Activated CD4-positive, alpha-beta memory T cell treated with anti-CD3 and anti-CD28 coated beads for 36 hours (primary cell): ENCODE data around the gene CLCA2. TPM values are rescaled to one million over a fixed set of nuclear protein-coding genes. Genes with fewer than 3 reads are reported as not detected.
"Not testable (repeated sequence)": the region's sequence is repeated elsewhere in the genome, so short reads cannot be mapped to it uniquely, and the experiment has no call there.

Experiments
- CTCF ChIA-PET: fragments of 350-600 bp; sonication (Branson Sonifier 250); formaldehyde crosslinking; loops from one replicate; lab custom pipeline; 2021; ENCODE audit warnings: antibody characterized with exemption, inconsistent platforms; lab: Charles Lee
- POLR2A ChIA-PET: fragments of 350-600 bp; sonication (Branson Sonifier 250); formaldehyde crosslinking; loops from one replicate; lab custom pipeline; 2021; ENCODE audit warnings: antibody characterized with exemption; lab: Charles Lee
- DNase-seq: peaks from one replicate; pipeline ENCODE4 v3.0.0-alpha.2; 2020
- H3K27ac Mint-ChIP-seq: one replicate; pipeline ENCODE4 v1.8.0; 2021; ENCODE audit warnings: mixed read lengths
- H3K27me3 Mint-ChIP-seq: one replicate; pipeline ENCODE4 v1.8.0; 2021; ENCODE audit warnings: mixed read lengths
- H3K36me3 Mint-ChIP-seq: one replicate; pipeline ENCODE4 v1.8.0; 2021; ENCODE audit warnings: mixed read lengths
- H3K4me1 Mint-ChIP-seq: one replicate; pipeline ENCODE4 v1.8.0; 2021; ENCODE audit warnings: low read depth, mixed read lengths
- H3K4me3 Mint-ChIP-seq: one replicate; pipeline ENCODE4 v1.8.0; 2021; ENCODE audit warnings: mild to moderate bottlenecking, mixed read lengths
- H3K9me3 Mint-ChIP-seq: one replicate; pipeline ENCODE4 v1.8.0; 2021; ENCODE audit warnings: mixed read lengths
- intact Hi-C: fragments of 100-400 bp; cut with micrococcal nuclease; formaldehyde crosslinking; loops from one replicate; pipeline ENCODE4 v1.15.1; 2023
- total RNA-seq, 2 experiments: library from RNA; stranded (reverse); gene quantifications; one replicate each; pipeline ENCODE4 v1.2.3, GENCODE V29; 2021

CLCA2 gene
- total RNA-seq, 2 experiments from 2014 or later: not detected

DNA sequence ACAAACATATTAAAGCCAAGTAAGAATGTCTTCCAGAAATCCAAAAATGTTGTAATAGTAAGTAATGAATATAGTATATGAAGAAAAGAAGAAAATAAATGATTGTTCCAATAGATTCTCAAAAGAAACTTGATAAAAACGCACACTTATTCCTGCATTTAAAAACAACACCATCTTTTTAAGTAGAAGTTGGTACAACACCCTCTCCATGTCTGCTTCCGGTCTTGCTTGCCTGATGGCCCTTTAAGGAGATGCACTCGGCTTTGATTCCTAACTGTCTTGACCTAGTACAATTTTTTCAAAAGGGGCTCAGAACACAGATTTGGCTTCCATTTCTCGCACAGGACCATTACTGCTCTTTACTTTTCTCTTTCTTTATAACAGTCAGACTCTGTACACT, 53.7 kb downstream of the CLCA2 start:
- ChIA-PET POLR2A (no interaction called here), CTCF (no interaction called here)
- Mint-ChIP-seq H3K4me1 (no peaks in the 10 kb centered on the region), H3K36me3 (no peaks in the 10 kb centered on the region), H3K4me3 (no peak overlapping the region), H3K27ac (no peak overlapping the region), H3K27me3 (no peaks in the 10 kb centered on the region), H3K9me3 (no peaks in the 10 kb centered on the region)
- intact Hi-C loops: no loop called here
- DNase-seq: no peak

DNA sequence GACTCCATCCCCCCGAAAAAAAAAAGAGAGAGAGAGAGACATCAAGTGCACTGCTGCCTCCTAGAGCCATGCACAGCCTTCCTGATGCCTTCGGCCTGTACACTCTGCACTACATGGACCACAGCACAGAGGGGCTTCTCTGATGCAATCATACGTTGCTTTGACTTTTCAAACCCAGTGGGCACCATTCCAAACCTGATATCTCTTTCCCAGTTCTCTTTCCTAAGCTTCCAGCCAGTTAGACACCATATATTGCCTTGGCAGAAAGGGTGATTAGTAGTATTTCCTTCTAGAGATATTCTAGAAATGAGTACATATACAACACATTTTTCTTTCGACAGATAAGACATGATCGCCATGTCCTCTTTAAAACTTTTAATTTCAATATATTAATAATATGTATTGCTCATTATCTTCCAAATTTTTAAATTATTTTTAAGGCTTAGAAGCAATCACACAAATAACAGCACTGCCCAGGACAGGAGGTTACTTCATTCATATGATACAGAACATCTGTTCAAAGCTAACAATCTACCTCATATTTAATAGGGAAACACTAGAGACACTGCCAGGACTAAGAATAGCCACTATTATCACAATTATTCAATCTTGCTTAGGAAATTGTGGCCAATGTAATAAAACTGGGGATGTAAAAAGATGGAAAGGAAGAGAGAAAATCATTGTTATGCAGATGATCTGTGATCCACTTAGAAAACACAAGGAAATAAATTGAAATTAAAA, 54.6 kb downstream of the CLCA2 start:
- no peak overlapping the region for H3K27ac Mint-ChIP-seq
- POLR2A ChIA-PET: no interaction called here
- H3K9me3 Mint-ChIP-seq: no peaks in the 10 kb centered on the region
- no peak overlapping the region for H3K4me3 Mint-ChIP-seq
- DNase-seq: no peak
- intact Hi-C loops: no loop called here
- CTCF ChIA-PET: no interaction called here
- H3K4me1 Mint-ChIP-seq: no peaks in the 10 kb centered on the region
- no peaks in the 10 kb centered on the region for H3K36me3 Mint-ChIP-seq
- no peaks in the 10 kb centered on the region for H3K27me3 Mint-ChIP-seq

GRCh38 chr1:86481966-86482365, 58.0 kb downstream of the CLCA2 start:
- no peaks in the 10 kb centered on the region for H3K4me1 Mint-ChIP-seq
- no peak for DNase-seq
- H3K27me3 Mint-ChIP-seq: no peaks in the 10 kb centered on the region
- intact Hi-C loops: no loop called here
- POLR2A ChIA-PET: no interaction called here
- no peak overlapping the region for H3K4me3 Mint-ChIP-seq
- H3K27ac Mint-ChIP-seq: no peak overlapping the region
- CTCF ChIA-PET: interaction anchor here (1.0 to 1.4 kb wide), 3 partner anchors 8 to 20 kb away, joined by 3 to 10 read pairs (median 4); no protein-coding TSS in a partner anchor
- H3K36me3 Mint-ChIP-seq: no peaks in the 10 kb centered on the region
- H3K9me3 Mint-ChIP-seq: no peaks in the 10 kb centered on the region

GRCh38 chr1:86487131-86487810, 63.3 kb downstream of the CLCA2 start:
- Mint-ChIP-seq H3K9me3 (no peaks in the 10 kb centered on the region), H3K36me3 (no peaks in the 10 kb centered on the region), H3K4me3 (no peak overlapping the region), H3K27me3 (no peaks in the 10 kb centered on the region), H3K27ac (no peak overlapping the region), H3K4me1 (no peaks in the 10 kb centered on the region)
- POLR2A ChIA-PET: no interaction called here
- CTCF ChIA-PET: interaction anchor here (1.1 to 4.2 kb wide), 4 partner anchors 12 to 107 kb away, joined by 3 to 33 read pairs (median 4); no protein-coding TSS in a partner anchor
- no peak for DNase-seq
- intact Hi-C loops: no loop called here

- POLR2A ChIA-PET: no interaction called here
- CTCF ChIA-PET: interaction anchor here (1.1 to 4.2 kb wide), 3 partner anchors 13 to 108 kb away, joined by 3 to 33 read pairs (median 4); no protein-coding TSS in a partner anchor
- Mint-ChIP-seq H3K4me3 (no peak overlapping the region), H3K36me3 (no peaks in the 10 kb centered on the region), H3K27ac (no peak overlapping the region), H3K4me1 (no peaks in the 10 kb centered on the region), H3K9me3 (no peaks in the 10 kb centered on the region), H3K27me3 (peaks cover 4% of the 10 kb centered on the region)
- DNase-seq: no peak
- intact Hi-C loops: no loop called here
Observed at GRCh38 chr1:86487811-86488141, 63.8 kb downstream of the CLCA2 start.

DNA sequence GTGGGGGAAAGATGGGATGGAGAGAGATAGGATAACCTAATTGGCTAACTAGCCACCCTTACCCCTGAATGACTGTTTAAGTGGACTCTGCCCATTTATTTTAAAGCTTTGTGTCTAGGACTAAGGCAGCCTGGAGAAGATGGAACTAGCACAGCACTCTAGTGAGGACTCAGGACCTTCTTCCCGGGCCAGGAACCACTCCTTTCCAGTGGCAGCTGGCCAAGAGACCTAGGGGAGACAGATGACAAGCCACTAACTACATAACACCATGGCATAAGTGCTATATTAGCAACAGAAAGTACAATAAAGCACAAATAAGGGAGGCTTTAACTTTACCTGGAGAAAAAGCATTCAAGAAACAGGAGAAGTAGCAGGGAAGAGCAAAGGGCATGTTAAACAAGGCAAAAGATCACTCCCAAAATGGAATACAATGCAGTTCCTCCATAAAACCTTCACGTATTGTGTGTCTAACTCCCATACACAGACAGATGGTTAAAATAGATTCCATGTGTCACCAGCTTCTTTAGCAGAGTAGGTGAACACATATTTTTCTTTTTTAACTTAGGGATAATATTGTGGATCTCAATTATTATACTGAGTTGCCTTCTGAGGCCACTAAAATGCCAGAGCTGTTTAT, 65.4 kb downstream of the CLCA2 start:
- no peak overlapping the region for H3K27ac Mint-ChIP-seq
- intact Hi-C loops: no loop called here
- H3K36me3 Mint-ChIP-seq: no peaks in the 10 kb centered on the region
- DNase-seq: no peak
- no peaks in the 10 kb centered on the region for H3K4me1 Mint-ChIP-seq
- CTCF ChIA-PET: interaction anchor here (0.6 to 4.2 kb wide), 3 partner anchors 11 to 109 kb away, joined by 3 to 33 read pairs (median 4); no protein-coding TSS in a partner anchor
- H3K27me3 Mint-ChIP-seq: peaks cover 4% of the 10 kb centered on the region
- H3K9me3 Mint-ChIP-seq: no peaks in the 10 kb centered on the region
- no peak overlapping the region for H3K4me3 Mint-ChIP-seq
- POLR2A ChIA-PET: no interaction called here

GRCh38 chr1:86491171-86491950, 67.4 kb downstream of the CLCA2 start:
- H3K9me3 Mint-ChIP-seq: no peaks in the 10 kb centered on the region
- no peaks in the 10 kb centered on the region for H3K4me1 Mint-ChIP-seq
- no peak overlapping the region for H3K27ac Mint-ChIP-seq
- H3K4me3 Mint-ChIP-seq: no peak overlapping the region
- intact Hi-C loops: no loop called here
- ChIA-PET CTCF (interaction anchor here (0.7 to 4.2 kb wide), 3 partner anchors 9 to 253 kb away, joined by 3 to 33 read pairs (median 3); no protein-coding TSS in a partner anchor), POLR2A (no interaction called here)
- no peaks in the 10 kb centered on the region for H3K36me3 Mint-ChIP-seq
- peaks cover 4% of the 10 kb centered on the region for H3K27me3 Mint-ChIP-seq
- no peak for DNase-seq

GRCh38 chr1:86498281-86498680, 74.3 kb downstream of the CLCA2 start:
- Mint-ChIP-seq H3K4me3 (no peak overlapping the region), H3K9me3 (no peaks in the 10 kb centered on the region), H3K4me1 (peaks cover 8% of the 10 kb centered on the region), H3K27ac (no peak overlapping the region), H3K36me3 (no peaks in the 10 kb centered on the region), H3K27me3 (peaks cover 6% of the 10 kb centered on the region)
- intact Hi-C loops: no loop called here
- POLR2A ChIA-PET: no interaction called here
- DNase-seq: no peak
- CTCF ChIA-PET: interaction anchor here (1.1 to 3.5 kb wide), 8 partner anchors 21 to 585 kb away, joined by 3 to 17 read pairs (median 7); partner anchors contain the start of genes CLCA1, CLCA2 and ODF2L

- H3K4me3 Mint-ChIP-seq: no peak overlapping the region
- H3K4me1 Mint-ChIP-seq: peaks cover 14% of the 10 kb centered on the region
- no peaks in the 10 kb centered on the region for H3K9me3 Mint-ChIP-seq
- POLR2A ChIA-PET: no interaction called here
- DNase-seq: no peak
- intact Hi-C loops: loop anchor here (5.0 kb wide), 2 partner anchors 103 to 242 kb away; partner anchors contain the start of gene ODF2L
- H3K36me3 Mint-ChIP-seq: no peaks in the 10 kb centered on the region
- CTCF ChIA-PET: interaction anchor here (0.6 to 4.1 kb wide), 37 partner anchors 9 to 584 kb away, joined by 3 to 43 read pairs (median 4); partner anchors contain the start of genes CLCA1, ODF2L and SH3GLB1
- H3K27ac Mint-ChIP-seq: no peak overlapping the region
- H3K27me3 Mint-ChIP-seq: peaks cover 13% of the 10 kb centered on the region
Observed at GRCh38 chr1:86499987-86500593, 76.1 kb downstream of the CLCA2 start.

GRCh38 chr1:86500714-86501113, 76.7 kb downstream of the CLCA2 start:
- no peaks in the 10 kb centered on the region for H3K36me3 Mint-ChIP-seq
- no peaks in the 10 kb centered on the region for H3K9me3 Mint-ChIP-seq
- H3K4me1 Mint-ChIP-seq: peaks cover 14% of the 10 kb centered on the region
- H3K27me3 Mint-ChIP-seq: peaks cover 13% of the 10 kb centered on the region
- POLR2A ChIA-PET: no interaction called here
- intact Hi-C loops: loop anchor here (5.0 kb wide), 2 partner anchors 103 to 242 kb away; partner anchors contain the start of gene ODF2L
- H3K4me3 Mint-ChIP-seq: no peak overlapping the region
- no peak overlapping the region for H3K27ac Mint-ChIP-seq
- CTCF ChIA-PET: interaction anchor here (0.6 to 4.1 kb wide), 31 partner anchors 8 to 452 kb away, joined by 3 to 43 read pairs (median 5); partner anchors contain the start of genes CLCA1, ODF2L and SH3GLB1
- no peak for DNase-seq

GRCh38 chr1:86502125-86502646, 78.2 kb downstream of the CLCA2 start:
- CTCF ChIA-PET: interaction anchor here (0.5 to 4.1 kb wide), 35 partner anchors 7 to 1548 kb away, joined by 3 to 43 read pairs (median 4); partner anchors contain the start of genes CLCA1, CLCA2 and ODF2L
- H3K36me3 Mint-ChIP-seq, H3K9me3 Mint-ChIP-seq, POLR2A ChIA-PET, H3K27ac Mint-ChIP-seq: not testable (repeated sequence)
- Mint-ChIP-seq H3K4me3 (peak overlapping the region; percentile 64), H3K27me3 (peaks cover 13% of the 10 kb centered on the region), H3K4me1 (peaks cover 14% of the 10 kb centered on the region)
- peak; percentile 51 for DNase-seq
- intact Hi-C loops: loop anchor here (1.0 to 5.0 kb wide), 6 partner anchors 28 to 240 kb away; partner anchors contain the start of genes ODF2L and SH3GLB1
